Loucy (cell line): ENCODE data around the gene ISM1.

Source experiments
- H2AFZ ChIP-seq: fragments of 200-600 bp; sonication (generic); 2 replicates; pipeline ENCODE4 v1.6.0; 2016; ENCODE audit warnings: antibody characterized with exemption, mild to moderate bottlenecking, low read length, moderate library complexity
- H3F3A ChIP-seq: fragments of 200-600 bp; 2 replicates; pipeline ENCODE4 v1.6.0; 2016; ENCODE audit warnings: antibody characterized with exemption, low read depth, mild to moderate bottlenecking
- H3K27me3 ChIP-seq: fragments of 200-600 bp; sonication (generic); 2 replicates; pipeline ENCODE4 v1.6.1; 2014; ENCODE audit warnings: low read length, mild to moderate bottlenecking; ENCODE audit not compliant: insufficient read depth, poor library complexity, severe bottlenecking
- H3K36me3 ChIP-seq: fragments of 200-600 bp; sonication (generic); 2 replicates; pipeline ENCODE4 v1.6.1; 2016; ENCODE audit warnings: low read length; ENCODE audit not compliant: insufficient read depth
- H3K4me1 ChIP-seq: fragments of 200-600 bp; sonication (generic); 2 replicates; pipeline ENCODE4 v1.5.1; 2014; ENCODE audit warnings: low read length, mild to moderate bottlenecking; ENCODE audit not compliant: insufficient read depth, poor library complexity, severe bottlenecking
- H3K4me2 ChIP-seq: fragments of 200-600 bp; sonication (generic); 2 replicates; pipeline ENCODE4 v1.6.0; 2014; ENCODE audit warnings: antibody characterized with exemption, low read length, low read depth, mild to moderate bottlenecking; ENCODE audit not compliant: poor library complexity, severe bottlenecking
- H3K4me3 ChIP-seq: fragments of 200-600 bp; sonication (generic); 2 replicates; pipeline ENCODE4 v1.5.1; 2014; ENCODE audit warnings: low read length, mild to moderate bottlenecking, mixed read lengths; ENCODE audit not compliant: poor library complexity, severe bottlenecking
- H3K79me2 ChIP-seq: fragments of 200-600 bp; sonication (generic); 2 replicates; pipeline ENCODE4 v1.6.1; 2014; ENCODE audit warnings: low read length; ENCODE audit not compliant: insufficient read depth
- H3K9ac ChIP-seq: fragments of 200-600 bp; sonication (generic); 2 replicates; pipeline ENCODE4 v1.6.0; 2014; ENCODE audit warnings: mild to moderate bottlenecking, low read depth, low read length, moderate library complexity; ENCODE audit not compliant: poor library complexity, severe bottlenecking
- H3K9me2 ChIP-seq: fragments of 200-600 bp; sonication (generic); replicated peaks from 2 replicates; pipeline ENCODE4 v1.6.1; 2016; ENCODE audit warnings: low read depth, low read length, mixed read lengths
- H3K9me3 ChIP-seq: fragments of 200-600 bp; sonication (generic); 2 replicates; pipeline ENCODE4 v1.6.1; 2014; ENCODE audit warnings: mild to moderate bottlenecking, antibody characterized with exemption, low read length, low read depth; ENCODE audit not compliant: insufficient read depth
- H4K20me1 ChIP-seq: fragments of 200-600 bp; sonication (generic); 2 replicates; pipeline ENCODE4 v1.6.0; 2014; ENCODE audit warnings: antibody characterized with exemption, low read length, mild to moderate bottlenecking; ENCODE audit not compliant: insufficient read depth, poor library complexity, severe bottlenecking
- EZH2phosphoT487 ChIP-seq: fragments of 200-600 bp; IDR thresholded peaks from 2 replicates; pipeline ENCODE4 v1.6.1; 2018; ENCODE audit warnings: antibody characterized with exemption, mild to moderate bottlenecking, moderate library complexity, borderline replicate concordance
- TF ChIP-seq, protein P1 (sequence below): fragments of 200-600 bp; sonication (generic); conservative IDR thresholded peaks from 2 replicates; pipeline ENCODE4 v1.5.1; 2014; ENCODE audit warnings: mild to moderate bottlenecking, antibody characterized with exemption, low read length

Gene ISM1

DNA sequence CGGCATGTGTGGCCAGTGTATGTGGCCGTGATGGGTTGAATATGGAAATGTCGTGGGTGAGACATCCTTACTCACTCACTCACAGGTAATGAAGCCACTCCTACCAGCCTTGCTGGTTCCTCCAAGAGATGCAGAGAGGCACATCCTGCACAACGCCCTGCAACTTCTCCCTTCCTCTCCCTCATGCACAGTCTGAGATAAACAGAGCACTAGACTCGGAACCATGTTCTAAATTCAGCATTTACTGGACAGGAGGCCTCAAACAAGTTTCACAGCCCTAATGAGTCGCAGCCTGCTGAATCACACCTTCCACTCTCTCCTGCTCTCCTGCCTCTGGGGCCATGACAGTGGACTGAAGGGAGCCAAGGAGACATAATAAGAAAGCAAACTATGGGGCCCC is 91.2 kb downstream of the ISM1 start:
- TF ChIP-seq, protein P1, sequence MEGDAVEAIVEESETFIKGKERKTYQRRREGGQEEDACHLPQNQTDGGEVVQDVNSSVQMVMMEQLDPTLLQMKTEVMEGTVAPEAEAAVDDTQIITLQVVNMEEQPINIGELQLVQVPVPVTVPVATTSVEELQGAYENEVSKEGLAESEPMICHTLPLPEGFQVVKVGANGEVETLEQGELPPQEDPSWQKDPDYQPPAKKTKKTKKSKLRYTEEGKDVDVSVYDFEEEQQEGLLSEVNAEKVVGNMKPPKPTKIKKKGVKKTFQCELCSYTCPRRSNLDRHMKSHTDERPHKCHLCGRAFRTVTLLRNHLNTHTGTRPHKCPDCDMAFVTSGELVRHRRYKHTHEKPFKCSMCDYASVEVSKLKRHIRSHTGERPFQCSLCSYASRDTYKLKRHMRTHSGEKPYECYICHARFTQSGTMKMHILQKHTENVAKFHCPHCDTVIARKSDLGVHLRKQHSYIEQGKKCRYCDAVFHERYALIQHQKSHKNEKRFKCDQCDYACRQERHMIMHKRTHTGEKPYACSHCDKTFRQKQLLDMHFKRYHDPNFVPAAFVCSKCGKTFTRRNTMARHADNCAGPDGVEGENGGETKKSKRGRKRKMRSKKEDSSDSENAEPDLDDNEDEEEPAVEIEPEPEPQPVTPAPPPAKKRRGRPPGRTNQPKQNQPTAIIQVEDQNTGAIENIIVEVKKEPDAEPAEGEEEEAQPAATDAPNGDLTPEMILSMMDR, result no peak
- TF ChIP-seq EZH2phosphoT487, result no peak
- H3K9me3 ChIP-seq, result no peaks in the 10 kb centered on the region
- H3K36me3 ChIP-seq, result no peaks in the 10 kb centered on the region
- no peaks in the 10 kb centered on the region for H3K9me2 ChIP-seq
- H3K27me3 ChIP-seq, result no peaks in the 10 kb centered on the region
- no peak overlapping the region for H2AFZ ChIP-seq
- no peak overlapping the region for H3K9ac ChIP-seq
- no peaks in the 10 kb centered on the region for H4K20me1 ChIP-seq
- H3K79me2 ChIP-seq, result no peaks in the 10 kb centered on the region
- H3K4me1 ChIP-seq, result no peaks in the 10 kb centered on the region
- no peak overlapping the region for H3K4me3 ChIP-seq
- no peak overlapping the region for H3K4me2 ChIP-seq
- H3F3A ChIP-seq, result no peaks in the 10 kb centered on the region

DNA sequence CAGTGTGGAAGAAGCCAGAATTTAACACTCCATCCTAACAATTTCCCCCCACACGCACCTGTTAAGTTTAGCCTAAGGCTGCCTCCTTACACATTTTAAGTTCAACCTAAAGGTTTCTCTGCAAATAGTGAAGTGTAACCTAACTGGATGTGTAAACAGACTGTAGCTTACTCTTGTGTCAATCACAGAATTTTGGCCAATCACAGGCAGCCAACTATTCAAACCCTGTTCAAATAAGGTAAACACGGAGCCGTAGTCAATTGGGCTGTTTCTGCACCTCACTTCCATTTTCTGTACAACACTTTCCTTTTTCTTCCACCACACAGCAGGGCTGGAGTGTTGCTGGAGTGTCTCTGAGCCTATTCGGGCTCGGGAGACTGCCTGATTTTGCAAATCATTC is 92.1 kb downstream of the ISM1 start:
- Histone ChIP-seq H3F3A (no peaks in the 10 kb centered on the region), H2AFZ (no peak overlapping the region), H3K36me3 (no peaks in the 10 kb centered on the region), H3K9ac (no peak overlapping the region), H3K27me3 (no peaks in the 10 kb centered on the region), H3K9me3 (no peaks in the 10 kb centered on the region), H3K4me3 (no peak overlapping the region), H3K79me2 (no peaks in the 10 kb centered on the region), H3K4me1 (no peaks in the 10 kb centered on the region), H4K20me1 (no peaks in the 10 kb centered on the region), H3K9me2 (no peaks in the 10 kb centered on the region), H3K4me2 (no peak overlapping the region)
- TF ChIP-seq EZH2phosphoT487, result no peak
- TF ChIP-seq, protein P1, result no peak

DNA sequence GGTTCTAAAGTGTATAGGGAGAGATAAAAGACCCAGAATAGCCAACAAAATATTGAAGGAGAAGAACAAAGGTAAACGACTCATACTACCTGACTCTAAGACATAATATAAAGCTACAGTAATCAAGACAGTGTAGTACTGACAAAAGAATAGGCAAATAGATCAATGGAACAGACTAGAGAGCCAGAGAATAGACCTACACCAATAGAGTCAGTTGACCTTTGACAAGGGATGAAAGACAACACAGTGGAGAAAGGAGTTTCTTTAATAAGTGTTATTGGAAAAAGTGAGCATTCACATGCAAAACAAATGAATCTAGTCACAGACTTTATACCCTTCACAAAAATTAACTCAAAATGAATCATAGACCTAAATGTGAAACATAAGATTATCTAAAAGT is 96.4 kb downstream of the ISM1 start:
- Histone ChIP-seq H3K4me1 (no peaks in the 10 kb centered on the region), H3K9me3 (no peaks in the 10 kb centered on the region), H3K79me2 (no peaks in the 10 kb centered on the region), H3K27me3 (no peaks in the 10 kb centered on the region), H2AFZ (no peak overlapping the region), H3K9ac (no peak overlapping the region), H3K9me2 (no peaks in the 10 kb centered on the region), H3K36me3 (no peaks in the 10 kb centered on the region), H3F3A (no peaks in the 10 kb centered on the region), H4K20me1 (no peaks in the 10 kb centered on the region), H3K4me3 (no peak overlapping the region), H3K4me2 (no peak overlapping the region)
- TF ChIP-seq, protein P1, result no peak
- no peak for TF ChIP-seq EZH2phosphoT487
